ENCODE results near the gene CNGB1. TPM values are rescaled to one million over a fixed set of nuclear protein-coding genes. Genes with fewer than 3 reads are reported as not detected.

CNGB1 gene
- total RNA-seq, 1 experiment from 2014 or later: not detected

DNA sequence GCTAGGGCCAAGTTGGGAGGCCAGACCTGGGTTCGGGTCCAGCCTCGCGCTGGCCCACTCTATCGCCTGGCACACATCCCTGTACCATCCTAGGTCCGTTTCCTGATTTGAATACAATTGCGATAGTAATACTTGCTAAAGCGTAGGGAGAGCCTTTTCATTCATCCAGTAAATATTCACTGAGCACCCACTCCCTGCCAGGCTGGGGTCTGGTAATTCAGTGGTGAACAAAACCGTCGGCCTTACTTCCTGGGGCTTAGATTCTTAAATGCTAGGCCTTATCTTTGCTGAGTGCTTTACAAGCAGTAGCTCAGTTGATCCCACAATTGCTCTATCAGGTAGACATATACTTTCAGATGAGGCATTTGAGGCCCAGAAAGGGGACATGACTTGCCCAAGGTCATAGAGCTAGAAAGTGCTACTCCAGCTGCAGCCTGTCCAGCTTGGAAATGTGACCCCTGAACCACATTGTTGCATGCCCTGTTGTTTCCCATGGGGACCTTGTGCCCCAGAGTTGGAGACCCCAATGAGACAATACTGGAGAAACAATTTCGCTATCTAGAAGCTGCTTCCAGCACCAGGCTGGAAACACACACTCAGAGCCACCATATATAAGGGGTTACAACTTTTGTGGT, 31.0 kb upstream of the CNGB1 start:
- peak overlapping the region; percentile 83 for H3K4me3 Mint-ChIP-seq
- TF ChIP-seq TEAD1 (CRISPR knock-in tag; IDR thresholded peaks at IDR 0.05) (no peak), ZNF232 (CRISPR knock-in tag; IDR thresholded peaks at IDR 0.05) (no peak), ATF2 (CRISPR knock-in tag; IDR thresholded peaks at IDR 0.05; ENCODE audit: borderline replicate concordance, low read depth) (no peak), JAZF1 (CRISPR knock-in tag; IDR thresholded peaks at IDR 0.05) (no peak), ZNF396 (CRISPR knock-in tag; IDR thresholded peaks at IDR 0.05; ENCODE audit: borderline replicate concordance) (no peak)
- peaks cover 29% of the 10 kb centered on the region for H3K36me3 Mint-ChIP-seq
- no peaks in the 10 kb centered on the region for H3K27me3 Mint-ChIP-seq (ENCODE audit: low read depth)
- ChIA-PET CTCF (interaction anchor here (0.6 to 6.1 kb wide), 16 partner anchors 9 to 267 kb away, joined by 3 to 56 read pairs (median 4); partner anchors contain the start of gene KATNB1), POLR2A (interaction anchor here (0.6 kb wide), 1 partner anchor 479 kb away, joined by 3 read pairs; no protein-coding TSS in a partner anchor)
- DNase-seq (ENCODE audit: low spot score) (no peak), ATAC-seq (no peak)
- peaks cover 4% of the 10 kb centered on the region; the same call in 1 of the 2 replicates for H3K9me3 Mint-ChIP-seq
- H3K27ac Mint-ChIP-seq: no peak overlapping the region
- peaks cover 23% of the 10 kb centered on the region for H3K4me1 Mint-ChIP-seq

DNA sequence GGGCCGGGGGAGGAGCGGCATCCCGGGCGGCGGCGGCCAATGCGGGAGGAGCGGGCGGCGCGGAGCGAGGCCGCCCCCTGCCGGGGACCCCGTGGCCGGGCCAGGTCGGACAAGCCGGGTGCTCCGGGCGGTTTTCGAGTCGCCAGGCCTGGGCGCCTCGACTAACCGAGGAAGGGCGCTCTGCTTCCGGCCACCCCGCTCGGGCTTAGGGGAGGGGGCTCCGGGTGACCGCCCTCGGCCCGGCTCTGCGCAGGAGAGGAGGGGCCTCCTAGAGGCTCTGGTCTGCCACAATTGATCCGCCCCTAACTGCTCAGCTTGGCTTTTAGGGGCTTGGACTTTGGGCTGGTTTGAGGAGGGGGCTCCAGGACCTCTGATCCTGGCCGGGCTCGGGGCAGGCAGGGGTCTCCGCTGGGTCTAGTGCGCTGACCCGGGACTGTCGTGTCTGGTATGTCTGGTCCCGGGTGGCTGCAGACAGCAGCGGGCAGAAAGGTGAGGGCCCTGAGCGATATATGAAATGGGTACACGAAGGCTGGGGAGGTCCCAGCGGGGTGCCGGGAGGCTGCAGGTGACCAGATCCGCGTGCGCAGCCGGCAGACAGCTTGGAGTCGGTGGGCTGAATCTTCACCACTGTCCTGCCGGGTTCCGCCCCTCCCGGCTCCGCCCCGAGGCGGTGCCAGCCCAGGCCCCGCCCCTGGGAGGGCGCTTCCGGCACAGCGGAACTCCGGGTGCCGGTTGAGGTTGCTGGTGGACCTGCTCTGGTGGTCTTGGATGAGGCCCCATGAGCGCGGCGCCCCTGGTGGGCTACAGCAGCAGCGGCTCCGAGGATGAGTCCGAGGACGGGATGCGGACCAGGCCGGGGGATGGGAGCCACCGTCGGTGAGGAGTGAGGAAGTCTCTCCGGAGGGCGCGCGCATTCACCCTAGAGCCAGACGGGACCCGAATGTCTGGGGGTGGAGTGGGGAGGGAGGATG, 30.1 kb upstream of the CNGB1 start, which contains the start of gene USB1:
Gene USB1, plus strand, starts transcription at position 702 of the 971 bp plus-strand sequence. Its CDS starts 77 bp downstream, at position 779.
- Mint-ChIP-seq H3K9me3 (no peaks in the 10 kb centered on the region), H3K27me3 (ENCODE audit: low read depth) (no peaks in the 10 kb centered on the region), H3K4me3 (peak within 1 kb of the TSS; percentile 83), H3K36me3 (peaks cover 22% of the 10 kb centered on the region), H3K4me1 (peaks cover 23% of the 10 kb centered on the region), H3K27ac (peak within 1 kb of the TSS; percentile 70)
- DNase-seq (ENCODE audit: low spot score) (peak; percentile 87), ATAC-seq (peak; percentile 85)
- POLR2A ChIA-PET: interaction anchor here (0.5 to 1.0 kb wide), 3 partner anchors 24 to 128 kb away, joined by 3 to 4 read pairs (median 3); partner anchors contain the start of gene CFAP20
- CTCF ChIA-PET: interaction anchor here (0.5 to 6.1 kb wide), 26 partner anchors 8 to 425 kb away, joined by 3 to 56 read pairs (median 4); partner anchors contain the start of gene KATNB1
- TF ChIP-seq KAT7 (CRISPR knock-in tag; IDR thresholded peaks at IDR 0.05; ENCODE audit: borderline replicate concordance): peak; percentile 54; the same call in 1 of the 2 replicates
- TF ChIP-seq ZNF121 (CRISPR knock-in tag; IDR thresholded peaks at IDR 0.05): 0 out of 2 replicates have a peak, but pooled peaks have one; percentile 27
- TF ChIP-seq ATF3 (CRISPR knock-in tag; conservative IDR thresholded peaks at IDR 0.05): no peak
- TF ChIP-seq, protein P1, sequence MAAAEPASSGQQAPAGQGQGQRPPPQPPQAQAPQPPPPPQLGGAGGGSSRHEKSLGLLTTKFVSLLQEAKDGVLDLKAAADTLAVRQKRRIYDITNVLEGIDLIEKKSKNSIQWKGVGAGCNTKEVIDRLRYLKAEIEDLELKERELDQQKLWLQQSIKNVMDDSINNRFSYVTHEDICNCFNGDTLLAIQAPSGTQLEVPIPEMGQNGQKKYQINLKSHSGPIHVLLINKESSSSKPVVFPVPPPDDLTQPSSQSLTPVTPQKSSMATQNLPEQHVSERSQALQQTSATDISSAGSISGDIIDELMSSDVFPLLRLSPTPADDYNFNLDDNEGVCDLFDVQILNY (CRISPR knock-in tag; IDR thresholded peaks at IDR 0.05): peak; percentile 73; the same call in 1 of the 2 replicates
- no peak for TF ChIP-seq JAZF1 (CRISPR knock-in tag; IDR thresholded peaks at IDR 0.05)
- TF ChIP-seq, protein P2, sequence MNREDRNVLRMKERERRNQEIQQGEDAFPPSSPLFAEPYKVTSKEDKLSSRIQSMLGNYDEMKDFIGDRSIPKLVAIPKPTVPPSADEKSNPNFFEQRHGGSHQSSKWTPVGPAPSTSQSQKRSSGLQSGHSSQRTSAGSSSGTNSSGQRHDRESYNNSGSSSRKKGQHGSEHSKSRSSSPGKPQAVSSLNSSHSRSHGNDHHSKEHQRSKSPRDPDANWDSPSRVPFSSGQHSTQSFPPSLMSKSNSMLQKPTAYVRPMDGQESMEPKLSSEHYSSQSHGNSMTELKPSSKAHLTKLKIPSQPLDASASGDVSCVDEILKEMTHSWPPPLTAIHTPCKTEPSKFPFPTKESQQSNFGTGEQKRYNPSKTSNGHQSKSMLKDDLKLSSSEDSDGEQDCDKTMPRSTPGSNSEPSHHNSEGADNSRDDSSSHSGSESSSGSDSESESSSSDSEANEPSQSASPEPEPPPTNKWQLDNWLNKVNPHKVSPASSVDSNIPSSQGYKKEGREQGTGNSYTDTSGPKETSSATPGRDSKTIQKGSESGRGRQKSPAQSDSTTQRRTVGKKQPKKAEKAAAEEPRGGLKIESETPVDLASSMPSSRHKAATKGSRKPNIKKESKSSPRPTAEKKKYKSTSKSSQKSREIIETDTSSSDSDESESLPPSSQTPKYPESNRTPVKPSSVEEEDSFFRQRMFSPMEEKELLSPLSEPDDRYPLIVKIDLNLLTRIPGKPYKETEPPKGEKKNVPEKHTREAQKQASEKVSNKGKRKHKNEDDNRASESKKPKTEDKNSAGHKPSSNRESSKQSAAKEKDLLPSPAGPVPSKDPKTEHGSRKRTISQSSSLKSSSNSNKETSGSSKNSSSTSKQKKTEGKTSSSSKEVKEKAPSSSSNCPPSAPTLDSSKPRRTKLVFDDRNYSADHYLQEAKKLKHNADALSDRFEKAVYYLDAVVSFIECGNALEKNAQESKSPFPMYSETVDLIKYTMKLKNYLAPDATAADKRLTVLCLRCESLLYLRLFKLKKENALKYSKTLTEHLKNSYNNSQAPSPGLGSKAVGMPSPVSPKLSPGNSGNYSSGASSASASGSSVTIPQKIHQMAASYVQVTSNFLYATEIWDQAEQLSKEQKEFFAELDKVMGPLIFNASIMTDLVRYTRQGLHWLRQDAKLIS (CRISPR knock-in tag; IDR thresholded peaks at IDR 0.05; ENCODE audit: borderline replicate concordance): no peak
- 0 out of 2 replicates have a peak, but pooled peaks have one; percentile 29 for TF ChIP-seq ZBTB21 (CRISPR knock-in tag; IDR thresholded peaks at IDR 0.05; ENCODE audit: borderline replicate concordance)
- TF ChIP-seq, protein P3, sequence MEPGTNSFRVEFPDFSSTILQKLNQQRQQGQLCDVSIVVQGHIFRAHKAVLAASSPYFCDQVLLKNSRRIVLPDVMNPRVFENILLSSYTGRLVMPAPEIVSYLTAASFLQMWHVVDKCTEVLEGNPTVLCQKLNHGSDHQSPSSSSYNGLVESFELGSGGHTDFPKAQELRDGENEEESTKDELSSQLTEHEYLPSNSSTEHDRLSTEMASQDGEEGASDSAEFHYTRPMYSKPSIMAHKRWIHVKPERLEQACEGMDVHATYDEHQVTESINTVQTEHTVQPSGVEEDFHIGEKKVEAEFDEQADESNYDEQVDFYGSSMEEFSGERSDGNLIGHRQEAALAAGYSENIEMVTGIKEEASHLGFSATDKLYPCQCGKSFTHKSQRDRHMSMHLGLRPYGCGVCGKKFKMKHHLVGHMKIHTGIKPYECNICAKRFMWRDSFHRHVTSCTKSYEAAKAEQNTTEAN (CRISPR knock-in tag; IDR thresholded peaks at IDR 0.05): peak; percentile 42; the same call in 1 of the 2 replicates
- peak; percentile 83 for TF ChIP-seq SP1 (CRISPR knock-in tag; conservative IDR thresholded peaks at IDR 0.05)
- TF ChIP-seq CREB1 (CRISPR knock-in tag; IDR thresholded peaks at IDR 0.05): no peak
- TF ChIP-seq, protein P4, sequence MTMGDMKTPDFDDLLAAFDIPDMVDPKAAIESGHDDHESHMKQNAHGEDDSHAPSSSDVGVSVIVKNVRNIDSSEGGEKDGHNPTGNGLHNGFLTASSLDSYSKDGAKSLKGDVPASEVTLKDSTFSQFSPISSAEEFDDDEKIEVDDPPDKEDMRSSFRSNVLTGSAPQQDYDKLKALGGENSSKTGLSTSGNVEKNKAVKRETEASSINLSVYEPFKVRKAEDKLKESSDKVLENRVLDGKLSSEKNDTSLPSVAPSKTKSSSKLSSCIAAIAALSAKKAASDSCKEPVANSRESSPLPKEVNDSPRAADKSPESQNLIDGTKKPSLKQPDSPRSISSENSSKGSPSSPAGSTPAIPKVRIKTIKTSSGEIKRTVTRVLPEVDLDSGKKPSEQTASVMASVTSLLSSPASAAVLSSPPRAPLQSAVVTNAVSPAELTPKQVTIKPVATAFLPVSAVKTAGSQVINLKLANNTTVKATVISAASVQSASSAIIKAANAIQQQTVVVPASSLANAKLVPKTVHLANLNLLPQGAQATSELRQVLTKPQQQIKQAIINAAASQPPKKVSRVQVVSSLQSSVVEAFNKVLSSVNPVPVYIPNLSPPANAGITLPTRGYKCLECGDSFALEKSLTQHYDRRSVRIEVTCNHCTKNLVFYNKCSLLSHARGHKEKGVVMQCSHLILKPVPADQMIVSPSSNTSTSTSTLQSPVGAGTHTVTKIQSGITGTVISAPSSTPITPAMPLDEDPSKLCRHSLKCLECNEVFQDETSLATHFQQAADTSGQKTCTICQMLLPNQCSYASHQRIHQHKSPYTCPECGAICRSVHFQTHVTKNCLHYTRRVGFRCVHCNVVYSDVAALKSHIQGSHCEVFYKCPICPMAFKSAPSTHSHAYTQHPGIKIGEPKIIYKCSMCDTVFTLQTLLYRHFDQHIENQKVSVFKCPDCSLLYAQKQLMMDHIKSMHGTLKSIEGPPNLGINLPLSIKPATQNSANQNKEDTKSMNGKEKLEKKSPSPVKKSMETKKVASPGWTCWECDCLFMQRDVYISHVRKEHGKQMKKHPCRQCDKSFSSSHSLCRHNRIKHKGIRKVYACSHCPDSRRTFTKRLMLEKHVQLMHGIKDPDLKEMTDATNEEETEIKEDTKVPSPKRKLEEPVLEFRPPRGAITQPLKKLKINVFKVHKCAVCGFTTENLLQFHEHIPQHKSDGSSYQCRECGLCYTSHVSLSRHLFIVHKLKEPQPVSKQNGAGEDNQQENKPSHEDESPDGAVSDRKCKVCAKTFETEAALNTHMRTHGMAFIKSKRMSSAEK (CRISPR knock-in tag; IDR thresholded peaks at IDR 0.05; ENCODE audit: borderline replicate concordance): no peak
- TF ChIP-seq TEAD1 (CRISPR knock-in tag; IDR thresholded peaks at IDR 0.05): peak; percentile 38; the same call in 1 of the 2 replicates
- TF ChIP-seq NFATC4 (CRISPR knock-in tag; IDR thresholded peaks at IDR 0.05): no peak
- peak; percentile 78 for TF ChIP-seq MAX (CRISPR knock-in tag; IDR thresholded peaks at IDR 0.05)

All from WTC11 (cell line).